Stimulated activated CD8-positive, alpha-beta memory T cell treated with anti-CD3 and anti-CD28 coated beads, Interleukin-12 subunit alpha, Interleukin-12 subunit beta, amount 100 ng/mL, for 24 hours (primary cell): ENCODE measurements around the gene PRKCE.

Source experiments
- DNase-seq: peaks from one replicate; pipeline ENCODE4 v3.0.0-alpha.2; 2020; ENCODE audit errors: extremely low read depth

Gene PRKCE

GRCh38 chr2:45808294-45808800 lies 156.9 kb downstream of the PRKCE start:
- DNase-seq = no peak

DNA sequence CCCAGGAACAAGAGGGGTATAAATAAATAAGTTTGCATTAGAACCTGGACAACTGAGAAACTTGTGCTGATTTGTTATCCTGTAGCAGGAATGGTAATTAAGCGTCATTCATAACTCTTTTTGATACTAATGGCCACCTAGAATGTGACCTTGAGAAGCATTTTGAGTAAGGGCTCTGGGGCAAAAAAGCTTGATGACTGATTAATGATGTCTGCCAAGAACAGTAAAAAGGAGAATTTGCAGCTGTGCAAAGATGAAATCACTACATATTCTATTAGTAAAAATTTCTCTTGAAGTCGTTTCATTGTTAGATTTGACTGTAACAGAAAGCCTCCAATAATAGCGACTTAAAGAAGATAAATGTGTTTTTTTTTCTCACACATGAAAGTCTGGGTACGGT lies 157.7 kb downstream of the PRKCE start:
- no peak for DNase-seq

- DNase-seq = no peak
These were observed 160.6 kb downstream of the PRKCE start for GRCh38 chr2:45812011-45812500.

- DNase-seq = no peak
These were observed 161.8 kb downstream of the PRKCE start for GRCh38 chr2:45813003-45813941.

DNA sequence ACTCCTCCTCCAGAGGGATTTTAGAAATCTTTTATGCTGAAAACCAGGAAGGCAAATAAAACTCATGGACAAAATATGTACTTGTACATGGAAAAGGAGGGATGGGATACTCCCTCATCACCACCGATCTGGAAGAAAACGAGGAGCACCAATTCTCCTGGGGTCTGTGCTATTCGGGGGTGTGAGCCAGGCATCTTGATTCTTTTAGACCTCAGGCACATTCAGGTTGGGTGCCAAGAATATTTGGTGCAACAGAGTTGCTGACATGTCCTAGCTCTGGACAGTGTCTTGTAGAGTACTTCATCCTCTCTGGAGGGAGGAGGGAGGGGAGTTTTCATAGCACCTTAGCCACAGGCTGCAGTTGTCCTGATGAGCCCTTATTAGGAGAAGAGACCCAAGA lies 163.0 kb downstream of the PRKCE start:
- DNase-seq = no peak

DNA sequence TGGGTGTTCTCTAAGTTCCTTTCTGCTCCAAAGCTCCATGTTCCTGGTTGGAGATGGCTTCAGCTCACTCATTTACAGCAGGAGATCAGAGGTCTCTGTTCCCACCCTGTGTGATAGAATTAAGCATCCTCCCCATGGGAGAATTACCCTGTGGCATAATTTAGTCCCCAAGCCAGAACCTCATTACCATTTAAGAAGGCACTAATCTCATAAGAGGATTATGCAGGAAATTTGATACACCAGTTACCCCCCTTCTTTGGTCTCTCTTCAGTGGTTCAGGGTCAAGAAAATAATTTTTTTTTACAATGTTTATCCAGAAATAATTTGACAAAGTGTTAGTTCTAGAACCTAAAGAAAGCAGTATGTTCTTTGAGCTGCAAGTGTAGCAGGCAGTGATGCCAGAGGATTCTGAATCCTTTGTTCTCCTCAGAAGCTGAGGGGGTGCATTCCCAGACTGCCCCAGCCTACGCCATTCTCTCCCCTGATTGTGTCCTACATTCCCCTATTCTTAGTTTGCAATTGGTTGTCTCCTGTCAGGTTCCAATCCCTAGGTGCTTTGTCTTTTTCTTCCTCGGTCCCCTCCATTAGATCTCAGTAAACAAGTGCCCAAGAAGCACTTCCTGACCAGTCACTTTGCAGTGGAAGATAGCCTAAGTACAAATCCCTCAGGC lies 163.6 kb downstream of the PRKCE start:
- DNase-seq = no peak

- no peak for DNase-seq
These were observed 164.8 kb downstream of the PRKCE start for GRCh38 chr2:45816272-45816671.

DNA sequence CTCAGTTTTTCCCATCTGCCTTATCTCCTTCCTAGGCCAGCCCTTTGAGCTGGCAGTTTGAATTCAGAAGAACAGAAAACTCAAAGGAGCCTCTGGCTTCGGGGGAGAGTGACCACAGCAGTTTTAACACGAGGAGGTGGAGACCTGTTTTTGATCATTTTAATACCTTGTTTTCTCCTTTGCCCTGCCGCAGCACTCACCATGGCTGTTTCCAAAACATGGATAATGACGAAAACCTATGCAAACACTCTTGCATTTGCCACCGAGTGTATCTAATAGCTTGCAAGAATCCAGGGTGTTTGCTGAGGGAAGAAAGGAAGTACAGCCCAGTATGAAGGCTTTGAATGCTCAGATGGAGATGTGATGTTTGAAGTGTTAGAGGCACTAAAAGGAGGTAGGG lies 167.1 kb downstream of the PRKCE start:
- DNase-seq = no peak

GRCh38 chr2:45820048-45820447 lies 168.6 kb downstream of the PRKCE start:
- DNase-seq = no peak

DNA sequence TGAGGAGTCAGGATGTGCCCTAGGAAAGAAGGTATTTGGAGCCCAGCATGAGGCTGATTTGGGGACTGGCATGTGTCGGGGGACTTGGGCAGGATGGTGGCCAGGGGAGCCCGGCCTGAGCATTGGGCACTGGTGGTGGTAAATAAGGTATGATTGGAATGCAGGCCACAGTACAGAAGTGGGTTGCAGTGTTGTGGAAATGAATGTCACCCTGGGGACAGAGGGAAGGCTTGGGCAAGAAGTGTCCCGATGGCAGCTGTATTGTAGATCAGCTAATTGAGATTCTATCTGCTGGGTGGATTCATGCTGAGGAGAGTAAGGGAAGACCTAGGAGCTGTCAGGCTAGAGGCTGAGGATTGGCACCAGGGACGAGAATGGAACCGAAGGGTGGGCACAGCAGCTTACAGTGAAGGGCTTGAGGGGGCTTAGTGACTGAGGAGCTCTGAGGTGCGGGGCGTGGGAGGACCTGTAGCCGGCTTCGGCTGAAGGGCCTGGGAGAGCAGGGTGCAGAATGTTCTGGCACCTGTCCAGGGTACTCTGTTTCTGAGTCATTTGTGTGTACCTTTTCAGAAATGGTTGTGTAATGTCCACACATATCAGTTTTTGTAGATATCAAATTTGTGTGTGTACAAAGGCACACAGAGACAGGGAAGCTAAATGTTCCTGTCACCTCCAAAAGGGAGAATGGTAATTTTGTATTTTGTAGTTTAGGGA lies 170.2 kb downstream of the PRKCE start:
- DNase-seq = no peak

DNA sequence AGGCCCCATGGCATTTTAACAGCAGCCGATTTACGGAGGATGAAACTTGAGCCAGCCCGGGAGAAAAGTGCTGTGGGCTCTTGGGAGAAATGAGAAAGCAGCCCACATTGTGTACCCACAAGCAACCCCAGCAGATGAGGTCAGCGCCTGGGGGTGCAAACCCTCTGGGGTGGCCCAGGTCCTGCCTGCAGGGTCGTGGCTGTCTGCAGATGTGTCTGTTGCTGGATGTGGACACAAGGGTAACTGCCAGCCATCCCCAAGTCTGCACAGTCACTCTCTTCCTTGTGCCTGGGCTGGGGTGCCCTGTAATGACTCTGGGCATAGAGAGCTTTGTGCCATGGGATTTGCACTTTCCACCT lies 170.8 kb downstream of the PRKCE start:
- no peak for DNase-seq

DNA sequence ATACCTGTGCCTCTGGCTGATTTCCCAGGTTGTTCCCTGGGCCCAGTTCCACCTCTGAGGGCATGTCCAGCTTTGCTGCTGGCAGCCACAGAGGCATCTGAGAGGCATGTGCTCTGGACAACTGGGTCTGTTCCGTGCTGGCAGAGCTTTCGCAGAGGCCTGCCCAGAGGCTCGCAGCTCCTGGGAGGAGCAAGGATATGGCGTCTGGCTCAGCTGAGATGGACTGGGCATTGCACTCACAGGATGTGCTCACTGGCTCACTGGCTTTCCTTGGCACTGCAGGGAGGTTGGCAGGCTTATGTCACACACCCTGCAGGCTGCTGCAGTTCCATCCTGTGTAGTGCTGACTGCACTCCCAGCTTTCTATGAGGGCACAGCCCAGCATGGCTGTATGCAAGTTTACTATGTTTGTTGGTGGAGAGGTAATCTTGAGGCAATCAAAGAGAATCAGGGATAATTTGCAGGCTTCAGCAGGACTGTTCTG lies 172.3 kb downstream of the PRKCE start:
- DNase-seq = no peak

- DNase-seq = no peak
These were observed 173.7 kb downstream of the PRKCE start for GRCh38 chr2:45825001-45825651.

DNA sequence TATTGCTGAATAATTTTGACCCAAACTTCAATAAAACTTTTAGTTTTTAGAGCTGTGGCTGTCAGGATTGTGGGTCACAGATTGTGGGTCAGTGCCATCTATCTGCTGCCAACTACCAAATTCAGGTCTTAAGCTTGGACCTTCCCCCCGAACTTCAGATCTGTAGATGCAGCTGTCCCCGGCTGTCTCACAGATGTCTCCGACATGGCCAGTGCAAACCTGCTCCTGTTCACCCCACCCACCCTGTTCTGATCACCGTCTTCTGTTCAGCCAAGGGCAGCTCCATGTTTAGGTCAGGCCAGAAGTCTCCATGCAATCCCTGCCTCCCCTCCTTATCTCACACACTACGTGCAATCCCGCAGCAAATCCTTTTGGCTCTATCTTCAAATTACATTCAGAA lies 175.0 kb downstream of the PRKCE start:
- no peak for DNase-seq

- DNase-seq = no peak
These were observed 175.6 kb downstream of the PRKCE start for GRCh38 chr2:45826884-45827635.

GRCh38 chr2:45830322-45830721 lies 178.8 kb downstream of the PRKCE start:
- no peak for DNase-seq

- DNase-seq = no peak
These were observed 182.0 kb downstream of the PRKCE start for GRCh38 chr2:45833301-45833967.

GRCh38 chr2:45833968-45834344 lies 182.5 kb downstream of the PRKCE start:
- no peak for DNase-seq

DNA sequence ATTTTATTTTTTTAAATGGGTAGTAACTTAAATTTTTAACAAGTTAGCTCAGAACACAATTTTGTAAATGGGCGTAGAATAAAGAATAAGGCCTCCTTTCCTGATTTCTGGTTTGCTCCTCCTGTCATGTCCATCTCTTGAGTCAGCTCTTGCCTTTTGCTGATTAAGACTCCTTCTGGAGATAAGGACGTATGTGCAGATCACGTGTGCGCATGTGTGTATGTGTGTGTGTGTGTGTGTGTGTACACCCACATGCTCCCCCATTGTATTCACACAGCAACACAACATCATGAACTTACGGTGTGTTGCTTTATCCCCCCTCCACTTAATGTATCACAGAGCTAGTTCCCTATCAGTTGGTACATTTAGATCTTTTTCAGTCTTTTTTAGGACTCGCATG lies 182.9 kb downstream of the PRKCE start:
- no peak for DNase-seq

- no peak for DNase-seq
These were observed 183.4 kb downstream of the PRKCE start for GRCh38 chr2:45834858-45835257.
